Gastrocnemius medialis (tissue), 4 donors: ENCODE results near the gene DMXL1. TPM values are rescaled to one million over a fixed set of nuclear protein-coding genes. Genes with fewer than 3 reads are reported as not detected.
"Not testable (repeated sequence)": the region's sequence is repeated elsewhere in the genome, so short reads cannot be mapped to it uniquely, and the experiment has no call there.

Source experiments
- ATAC-seq, 2 donors: fragments of 150-250 bp; one replicate each; pipeline ENCODE4 v1.9.1; 2016
- DNase-seq, 2 donors: peaks; one replicate each; pipeline ENCODE4 v3.0.0-alpha.2; 2019
- H3K27ac ChIP-seq, 4 donors: fragments of 200-600 bp; sonication (generic); 1 replicate in 1 of 4; 2 replicates in 3 of 4; pipeline ENCODE4 v1.5.1; 2016 to 2018; ENCODE audit warnings: mild to moderate bottlenecking in 2 of 4, moderate library complexity in 1 of 4
- H3K27me3 ChIP-seq, 3 donors: fragments of 200-600 bp; sonication (generic) in 2 of 3; 1 replicate in 1 of 3; 2 replicates in 2 of 3; pipeline versions ENCODE4 v1.5.1 to v1.6.0; 2016 to 2019; ENCODE audit warnings: mild to moderate bottlenecking in 1 of 3, moderate library complexity in 1 of 3
- H3K36me3 ChIP-seq, 2 donors: fragments of 200-600 bp; sonication (generic) in 1 of 2; one replicate each; pipeline ENCODE4 v1.5.1; 2017 to 2018
- H3K4me1 ChIP-seq, 2 donors: fragments of 200-600 bp; sonication (generic) in 1 of 2; one replicate each; pipeline ENCODE4 v1.5.1; 2016 to 2017; ENCODE audit warnings: mild to moderate bottlenecking in 2 of 2
- H3K4me3 ChIP-seq, 4 donors: fragments of 200-600 bp; sonication (generic) in 3 of 4; 1 replicate in 1 of 4; 2 replicates in 3 of 4; pipeline ENCODE4 v1.5.1; 2016 to 2019; ENCODE audit warnings: mild to moderate bottlenecking in 2 of 4
- H3K9me3 ChIP-seq, 3 donors: fragments of 200-600 bp; sonication (generic) in 2 of 3; 1 replicate in 1 of 3; 2 replicates in 2 of 3; pipeline ENCODE4 v1.5.1; 2016 to 2019
- POLR2A ChIP-seq, 2 donors: fragments of 450-650 bp; IDR thresholded peaks; one replicate each; pipeline ENCODE4 v1.6.1; 2017; ENCODE audit warnings: antibody characterized with exemption in 2 of 2, mild to moderate bottlenecking in 2 of 2, moderate library complexity in 2 of 2
- in situ Hi-C, 4 donors: fragments of 200-750 bp; cut with MboI; loops; one replicate each; pipeline versions ENCODE4 v1.15.0 to v1.8.0; 2017; ENCODE audit warnings: low sequenced_read_pairs in 4 of 4
- intact Hi-C: fragments of 100-400 bp; cut with DNase I; formaldehyde crosslinking; loops from one replicate; pipeline ENCODE4 v1.15.1; 2023; ENCODE audit warnings: low total_unique reads
- total RNA-seq, 4 donors: library from RNA; depleted of rRNA; stranded (reverse); fragments of >200 nt; gene quantifications; one replicate each; pipeline versions ENCODE4 v1.1.0 to v1.2.3, GENCODE V29; 2016
- TF ChIP-seq, protein P1 (sequence below), 5 experiments: fragments of 450-650 bp in 3 of 5; fragments of 200-600 bp in 2 of 5; sonication (generic) in 2 of 5; IDR thresholded peaks in 4 of 5; conservative IDR thresholded peaks in 1 of 5; 1 replicate in 4 of 5; 2 replicates in 1 of 5; pipeline ENCODE4 v1.5.1; 2016 to 2019; ENCODE audit warnings: antibody characterized with exemption in 5 of 5, mild to moderate bottlenecking in 3 of 5, moderate library complexity in 3 of 5

Gene DMXL1
- total RNA-seq, 4 donors from 2014 or later: 17.8 to 31.1 (median 24.3) TPM

GRCh38 chr5:119071561-119071995 lies 691 bp downstream of the DMXL1 start:
- TF ChIP-seq POLR2A (IDR thresholded peaks at IDR 0.05): no peak
- TF ChIP-seq, protein P1, sequence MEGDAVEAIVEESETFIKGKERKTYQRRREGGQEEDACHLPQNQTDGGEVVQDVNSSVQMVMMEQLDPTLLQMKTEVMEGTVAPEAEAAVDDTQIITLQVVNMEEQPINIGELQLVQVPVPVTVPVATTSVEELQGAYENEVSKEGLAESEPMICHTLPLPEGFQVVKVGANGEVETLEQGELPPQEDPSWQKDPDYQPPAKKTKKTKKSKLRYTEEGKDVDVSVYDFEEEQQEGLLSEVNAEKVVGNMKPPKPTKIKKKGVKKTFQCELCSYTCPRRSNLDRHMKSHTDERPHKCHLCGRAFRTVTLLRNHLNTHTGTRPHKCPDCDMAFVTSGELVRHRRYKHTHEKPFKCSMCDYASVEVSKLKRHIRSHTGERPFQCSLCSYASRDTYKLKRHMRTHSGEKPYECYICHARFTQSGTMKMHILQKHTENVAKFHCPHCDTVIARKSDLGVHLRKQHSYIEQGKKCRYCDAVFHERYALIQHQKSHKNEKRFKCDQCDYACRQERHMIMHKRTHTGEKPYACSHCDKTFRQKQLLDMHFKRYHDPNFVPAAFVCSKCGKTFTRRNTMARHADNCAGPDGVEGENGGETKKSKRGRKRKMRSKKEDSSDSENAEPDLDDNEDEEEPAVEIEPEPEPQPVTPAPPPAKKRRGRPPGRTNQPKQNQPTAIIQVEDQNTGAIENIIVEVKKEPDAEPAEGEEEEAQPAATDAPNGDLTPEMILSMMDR (IDR thresholded peaks at IDR 0.05 in 4 of 5, conservative IDR thresholded peaks at IDR 0.05 in 1 of 5): no peak
- Histone ChIP-seq H3K36me3 (no peaks in the 10 kb centered on the region), H3K27me3 (no peaks in the 10 kb centered on the region), H3K4me1 (peaks cover 21 to 38% of the 10 kb centered on the region in 2 donors), H3K4me3 (peak overlapping the region; percentile 73 to 91 (median 88)), H3K27ac (peak overlapping the region; percentile 91 to 99 (median 96)), H3K9me3 (no peaks in the 10 kb centered on the region)
- peak; percentile 5 to 7 for ATAC-seq
- in situ Hi-C loops (no loop called here), intact Hi-C loops (loop anchor here (1.0 to 2.0 kb wide), 2 partner anchors 83 to 197 kb away; partner anchors contain the start of gene DTWD2)
- no peak for DNase-seq

DNA sequence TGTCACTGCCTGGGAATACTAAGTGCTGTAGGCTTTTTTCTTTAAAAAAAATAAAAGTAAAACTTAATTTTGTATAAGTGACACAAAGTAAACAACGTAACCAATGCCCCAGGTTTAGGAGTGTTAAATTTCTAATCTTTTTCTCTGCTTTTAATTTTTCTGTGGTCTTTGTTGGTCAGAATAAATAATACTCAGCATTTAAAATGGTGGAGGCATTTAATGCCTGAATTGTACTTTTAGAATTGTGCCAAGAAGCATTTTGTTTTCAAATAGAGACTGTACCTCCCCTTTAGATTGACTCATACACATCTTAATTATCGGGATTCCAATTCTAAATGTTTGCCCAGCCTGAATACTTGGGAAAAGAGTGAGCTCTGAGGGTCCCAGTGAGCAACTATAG lies 1.6 kb downstream of the DMXL1 start:
- Histone ChIP-seq H3K27me3 (no peaks in the 10 kb centered on the region), H3K4me1 (peaks cover 21 to 39% of the 10 kb centered on the region in 2 donors), H3K36me3 (no peaks in the 10 kb centered on the region), H3K27ac (peak overlapping the region; percentile 91 to 99 (median 96)), H3K9me3 (no peaks in the 10 kb centered on the region), H3K4me3 (peak overlapping the region in 2 of 4 donors; percentile 86 to 90)
- intact Hi-C loops: no loop called here
- no peak for ATAC-seq
- DNase-seq: no peak
- TF ChIP-seq, protein P1 (IDR thresholded peaks at IDR 0.05 in 4 of 5, conservative IDR thresholded peaks at IDR 0.05 in 1 of 5): no peak
- no peak for TF ChIP-seq POLR2A (IDR thresholded peaks at IDR 0.05)
- in situ Hi-C loops: no loop called here

- intact Hi-C loops, H3K9me3 ChIP-seq, H3K27me3 ChIP-seq, in situ Hi-C loops, H3K27ac ChIP-seq, DNase-seq, H3K4me3 ChIP-seq, H3K36me3 ChIP-seq, ATAC-seq: not testable (repeated sequence)
- peaks cover 25 to 43% of the 10 kb centered on the region in 2 donors for H3K4me1 ChIP-seq
Observed at GRCh38 chr5:119073746-119074337, 3.0 kb downstream of the DMXL1 start.

- Histone ChIP-seq H3K9me3 (no peaks in the 10 kb centered on the region), H3K27ac (no peak overlapping the region), H3K27me3 (no peaks in the 10 kb centered on the region), H3K4me1 (peaks cover 30 to 43% of the 10 kb centered on the region in 2 donors), H3K36me3 (no peaks in the 10 kb centered on the region), H3K4me3 (no peak overlapping the region)
- ATAC-seq (no peak), DNase-seq (no peak)
- intact Hi-C loops (no loop called here), in situ Hi-C loops (no loop called here)
- TF ChIP-seq POLR2A (IDR thresholded peaks at IDR 0.05): no peak
- TF ChIP-seq, protein P1 (IDR thresholded peaks at IDR 0.05 in 4 of 5, conservative IDR thresholded peaks at IDR 0.05 in 1 of 5): no peak
Observed at GRCh38 chr5:119074419-119074818, 3.5 kb downstream of the DMXL1 start.

DNA sequence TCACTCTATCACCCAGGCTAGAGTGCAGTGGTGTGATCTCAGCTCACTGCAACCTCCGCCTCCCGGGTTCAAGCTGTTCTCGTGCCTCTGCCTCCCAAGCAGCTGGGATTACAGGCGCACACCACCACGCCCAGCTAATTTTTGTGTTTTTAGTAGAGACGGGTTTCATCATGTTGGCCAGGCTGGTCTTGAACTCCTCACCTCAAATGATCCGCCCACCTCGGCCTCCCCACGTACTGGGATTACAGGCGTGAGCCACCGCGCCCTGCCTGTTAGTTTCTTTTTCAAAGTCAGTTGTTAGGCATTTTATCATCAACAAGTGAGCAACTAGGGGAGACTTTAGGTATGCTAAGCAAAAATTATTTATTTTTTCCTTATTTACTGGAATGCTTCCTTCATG lies 4.4 kb downstream of the DMXL1 start:
- H3K9me3 ChIP-seq, in situ Hi-C loops, H3K27ac ChIP-seq, H3K27me3 ChIP-seq, H3K36me3 ChIP-seq, DNase-seq, ATAC-seq, intact Hi-C loops, H3K4me3 ChIP-seq: not testable (repeated sequence)
- peaks cover 37 to 39% of the 10 kb centered on the region in 2 donors for H3K4me1 ChIP-seq
